Activated naive CD4-positive, alpha-beta T cell treated with anti-CD3 and anti-CD28 coated beads, Interleukin-2, amount 50 U/mL, for 72 hours (primary cell): Measurements from ENCODE around the gene SLC23A2. TPM values are rescaled to one million over a fixed set of nuclear protein-coding genes. Genes with fewer than 3 reads are reported as not detected.
"Not testable (repeated sequence)": the region's sequence is repeated elsewhere in the genome, so short reads cannot be mapped to it uniquely, and the experiment has no call there.

Experiments
- ATAC-seq, 2 donors: fragments of 150-1000 bp; cut with Tn5 transposase; 2 replicates each; pipeline ENCODE4 v1.10.0; 2021; ENCODE audit warnings: mild to moderate bottlenecking in 2 of 2, moderate library complexity in 2 of 2
- DNase-seq, 2 donors: peaks; one replicate each; pipeline ENCODE4 v3.0.0; 2021 to 2022; ENCODE audit warnings: low spot score in 2 of 2
- H3K27ac Mint-ChIP-seq, 2 donors: one replicate each; pipeline ENCODE4 v1.8.0; 2022; ENCODE audit warnings: mild to moderate bottlenecking in 2 of 2, mixed read lengths in 2 of 2
- H3K36me3 Mint-ChIP-seq, 2 donors: one replicate each; pipeline ENCODE4 v1.8.0; 2022; ENCODE audit warnings: mixed read lengths in 2 of 2
- H3K9me3 Mint-ChIP-seq, 2 donors: one replicate each; pipeline ENCODE4 v1.8.0; 2022; ENCODE audit warnings: mixed read lengths in 2 of 2
- total RNA-seq, 2 donors: library from RNA; stranded (reverse); gene quantifications; one replicate each; pipeline ENCODE4 v1.2.3, GENCODE V29; 2022

SLC23A2 gene
- total RNA-seq, 2 donors from 2014 or later, result 20.1 to 21.5 TPM

- Mint-ChIP-seq H3K9me3 (no peaks in the 10 kb centered on the region), H3K27ac (peak overlapping the region in 1 of 2 donors; percentile 57), H3K36me3 (no peaks in the 10 kb centered on the region)
- ATAC-seq (no peak), DNase-seq (no peak)
Measured at GRCh38 chr20:4885877-4886276, 115.4 kb downstream of the SLC23A2 start.

- Mint-ChIP-seq H3K36me3 (no peaks in the 10 kb centered on the region), H3K27ac (no peak overlapping the region), H3K9me3 (no peaks in the 10 kb centered on the region)
- ATAC-seq (no peak), DNase-seq (no peak)
Measured at GRCh38 chr20:4883546-4883945, 117.8 kb downstream of the SLC23A2 start.

- Mint-ChIP-seq H3K9me3 (no peaks in the 10 kb centered on the region), H3K27ac (peak overlapping the region in 1 of 2 donors; percentile 2), H3K36me3 (no peaks in the 10 kb centered on the region)
- DNase-seq (no peak), ATAC-seq (no peak)
Measured at GRCh38 chr20:4883051-4883450, 118.3 kb downstream of the SLC23A2 start.

GRCh38 chr20:4881006-4881730 is 120.1 kb downstream of the SLC23A2 start:
- ATAC-seq (no peak), DNase-seq (no peak)
- H3K36me3 Mint-ChIP-seq, result no peaks in the 10 kb centered on the region
- no peaks in the 10 kb centered on the region for H3K9me3 Mint-ChIP-seq
- peak overlapping the region; percentile 25 to 62 for H3K27ac Mint-ChIP-seq

GRCh38 chr20:4880051-4880450 is 121.3 kb downstream of the SLC23A2 start:
- ATAC-seq (no peak), DNase-seq (no peak)
- no peaks in the 10 kb centered on the region for H3K9me3 Mint-ChIP-seq
- H3K27ac Mint-ChIP-seq, result peak overlapping the region in 1 of 2 donors; percentile 62
- H3K36me3 Mint-ChIP-seq, result no peaks in the 10 kb centered on the region

- not testable (repeated sequence) for H3K36me3 Mint-ChIP-seq, DNase-seq, ATAC-seq
Measured at GRCh38 chr20:4878099-4878498, 123.2 kb downstream of the SLC23A2 start.

GRCh38 chr20:4876731-4877130 is 124.6 kb downstream of the SLC23A2 start:
- DNase-seq (no peak), ATAC-seq (no peak)
- H3K36me3 Mint-ChIP-seq, result peaks cover 0 to 5% of the 10 kb centered on the region in 2 donors
- no peaks in the 10 kb centered on the region for H3K9me3 Mint-ChIP-seq
- no peak overlapping the region for H3K27ac Mint-ChIP-seq

More at GRCh38 chr20:4878099-4878498, 123.2 kb downstream of the SLC23A2 start:
- H3K27ac Mint-ChIP-seq, H3K9me3 Mint-ChIP-seq: not testable (repeated sequence)

- H3K9me3 Mint-ChIP-seq, result no peaks in the 10 kb centered on the region
- DNase-seq (no peak), ATAC-seq (no peak)
- no peak overlapping the region for H3K27ac Mint-ChIP-seq
- H3K36me3 Mint-ChIP-seq, result peaks cover 0 to 5% of the 10 kb centered on the region in 2 donors
Measured at GRCh38 chr20:4876301-4876700, 125.0 kb downstream of the SLC23A2 start.

GRCh38 chr20:4875578-4876067 is 125.7 kb downstream of the SLC23A2 start:
- Mint-ChIP-seq H3K9me3 (no peaks in the 10 kb centered on the region), H3K36me3 (peaks cover 0 to 5% of the 10 kb centered on the region in 2 donors), H3K27ac (no peak overlapping the region)
- ATAC-seq (no peak), DNase-seq (no peak)

- Mint-ChIP-seq H3K27ac (peak overlapping the region; percentile 44 to 61), H3K9me3 (no peaks in the 10 kb centered on the region), H3K36me3 (peaks cover 5 to 6% of the 10 kb centered on the region in 2 donors)
- no peak for ATAC-seq
- no peak for DNase-seq
Measured at GRCh38 chr20:4873396-4873795, 127.9 kb downstream of the SLC23A2 start.

GRCh38 chr20:4871486-4871885 is 129.8 kb downstream of the SLC23A2 start:
- Mint-ChIP-seq H3K27ac (peak overlapping the region in 1 of 2 donors; percentile 72), H3K9me3 (no peaks in the 10 kb centered on the region), H3K36me3 (peaks cover 5 to 6% of the 10 kb centered on the region in 2 donors)
- ATAC-seq (no peak), DNase-seq (no peak)

GRCh38 chr20:4870906-4871305 is 130.4 kb downstream of the SLC23A2 start:
- Mint-ChIP-seq H3K9me3 (no peaks in the 10 kb centered on the region), H3K36me3 (peaks cover 5 to 6% of the 10 kb centered on the region in 2 donors), H3K27ac (peak overlapping the region in 1 of 2 donors; percentile 72)
- ATAC-seq (no peak), DNase-seq (no peak)

GRCh38 chr20:4869290-4870193 is 131.8 kb downstream of the SLC23A2 start:
- Mint-ChIP-seq H3K9me3 (no peaks in the 10 kb centered on the region), H3K27ac (peak overlapping the region; percentile 15 to 81), H3K36me3 (peaks cover 5 to 6% of the 10 kb centered on the region in 2 donors)
- ATAC-seq (peak in 1 of 2 donors; percentile 48), DNase-seq (no peak)

- ATAC-seq (no peak), DNase-seq (no peak)
- Mint-ChIP-seq H3K9me3 (no peaks in the 10 kb centered on the region), H3K36me3 (peaks cover 0 to 6% of the 10 kb centered on the region in 2 donors), H3K27ac (peak overlapping the region; percentile 42 to 63)
Measured at GRCh38 chr20:4867051-4867450, 134.3 kb downstream of the SLC23A2 start.

- peak overlapping the region; percentile 9 to 42 for H3K27ac Mint-ChIP-seq
- ATAC-seq, result no peak
- peaks cover 4 to 6% of the 10 kb centered on the region in 2 donors for H3K36me3 Mint-ChIP-seq
- DNase-seq, result no peak
- no peaks in the 10 kb centered on the region for H3K9me3 Mint-ChIP-seq
Measured at GRCh38 chr20:4866429-4866828, 134.9 kb downstream of the SLC23A2 start.

GRCh38 chr20:4864311-4864752 is 137.0 kb downstream of the SLC23A2 start:
- DNase-seq, result no peak
- Mint-ChIP-seq H3K9me3 (no peaks in the 10 kb centered on the region), H3K36me3 (peaks cover 6 to 12% of the 10 kb centered on the region in 2 donors), H3K27ac (peak overlapping the region; percentile 72 to 87)
- peak in 1 of 2 donors; percentile 13 for ATAC-seq

GRCh38 chr20:4862661-4863060 is 138.6 kb downstream of the SLC23A2 start:
- H3K27ac Mint-ChIP-seq, result peak overlapping the region in 1 of 2 donors; percentile 72
- DNase-seq (no peak), ATAC-seq (no peak)
- H3K36me3 Mint-ChIP-seq, result peaks cover 7 to 19% of the 10 kb centered on the region in 2 donors
- H3K9me3 Mint-ChIP-seq, result no peaks in the 10 kb centered on the region
